Testis (tissue), 2 donors: Measurements from ENCODE around the gene EREG.

Experiments used
- POLR2A ChIP-seq: fragments of 450-650 bp; IDR thresholded peaks from one replicate; pipeline ENCODE4 v1.6.1; 2017; ENCODE audit warnings: antibody characterized with exemption, mild to moderate bottlenecking, moderate library complexity
- TF ChIP-seq, protein P1 (sequence below), 3 experiments: fragments of 450-650 bp in 2 of 3; fragments of 200-600 bp in 1 of 3; sonication (generic) in 1 of 3; IDR thresholded peaks; one replicate each; pipeline ENCODE4 v1.5.1; 2016 to 2019; ENCODE audit warnings: antibody characterized with exemption in 3 of 3, mild to moderate bottlenecking in 2 of 3, moderate library complexity in 1 of 3

DNA sequence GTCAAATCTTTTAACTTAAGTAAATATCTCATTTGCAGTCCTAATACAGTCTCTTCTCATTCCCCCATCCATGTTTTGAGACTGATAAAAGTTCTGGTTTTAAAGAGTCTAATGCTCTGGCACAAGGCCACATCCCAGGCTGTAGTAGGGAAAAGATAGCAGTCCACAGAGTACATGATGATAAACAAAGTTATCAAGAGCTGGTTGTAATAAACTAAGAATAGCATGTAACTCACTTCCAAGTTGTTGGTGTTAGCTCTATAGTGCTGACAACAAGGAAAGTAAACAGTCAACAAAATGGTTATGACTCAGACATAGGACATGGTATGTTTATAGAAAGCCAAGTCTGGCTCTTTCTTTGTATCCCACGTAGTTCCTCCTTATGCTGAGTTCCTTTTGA is 58.2 kb downstream of the EREG start:
- TF ChIP-seq, protein P1, sequence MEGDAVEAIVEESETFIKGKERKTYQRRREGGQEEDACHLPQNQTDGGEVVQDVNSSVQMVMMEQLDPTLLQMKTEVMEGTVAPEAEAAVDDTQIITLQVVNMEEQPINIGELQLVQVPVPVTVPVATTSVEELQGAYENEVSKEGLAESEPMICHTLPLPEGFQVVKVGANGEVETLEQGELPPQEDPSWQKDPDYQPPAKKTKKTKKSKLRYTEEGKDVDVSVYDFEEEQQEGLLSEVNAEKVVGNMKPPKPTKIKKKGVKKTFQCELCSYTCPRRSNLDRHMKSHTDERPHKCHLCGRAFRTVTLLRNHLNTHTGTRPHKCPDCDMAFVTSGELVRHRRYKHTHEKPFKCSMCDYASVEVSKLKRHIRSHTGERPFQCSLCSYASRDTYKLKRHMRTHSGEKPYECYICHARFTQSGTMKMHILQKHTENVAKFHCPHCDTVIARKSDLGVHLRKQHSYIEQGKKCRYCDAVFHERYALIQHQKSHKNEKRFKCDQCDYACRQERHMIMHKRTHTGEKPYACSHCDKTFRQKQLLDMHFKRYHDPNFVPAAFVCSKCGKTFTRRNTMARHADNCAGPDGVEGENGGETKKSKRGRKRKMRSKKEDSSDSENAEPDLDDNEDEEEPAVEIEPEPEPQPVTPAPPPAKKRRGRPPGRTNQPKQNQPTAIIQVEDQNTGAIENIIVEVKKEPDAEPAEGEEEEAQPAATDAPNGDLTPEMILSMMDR (IDR thresholded peaks at IDR 0.05): no peak
- TF ChIP-seq POLR2A: no peak
